Cardiac septum (tissue), 1 donor: ENCODE results near the gene MROH7. TPM values are rescaled to one million over a fixed set of nuclear protein-coding genes. Genes with fewer than 3 reads are reported as not detected.

Source experiments
- DNase-seq: peaks from one replicate; pipeline ENCODE4 v3.0.0-alpha.2; 2020; ENCODE audit warnings: low spot score
- intact Hi-C: fragments of 100-400 bp; cut with DNase I; formaldehyde crosslinking; loops from one replicate; pipeline ENCODE4 v1.14.0; 2022
- total RNA-seq: library from RNA; stranded (reverse); fragmentation: NEBNext Ultra II Directional; extraction: Animal tissue kit (Norgen Biotek cat#: 25700); gene quantifications from one replicate; pipeline ENCODE4 v1.2.1, GENCODE V29; 2021
- donor health status: DM: no; HTN: no; CAD: no.

MROH7 gene
- total RNA-seq, 1 donor from 2014 or later = 14.3 TPM

DNA sequence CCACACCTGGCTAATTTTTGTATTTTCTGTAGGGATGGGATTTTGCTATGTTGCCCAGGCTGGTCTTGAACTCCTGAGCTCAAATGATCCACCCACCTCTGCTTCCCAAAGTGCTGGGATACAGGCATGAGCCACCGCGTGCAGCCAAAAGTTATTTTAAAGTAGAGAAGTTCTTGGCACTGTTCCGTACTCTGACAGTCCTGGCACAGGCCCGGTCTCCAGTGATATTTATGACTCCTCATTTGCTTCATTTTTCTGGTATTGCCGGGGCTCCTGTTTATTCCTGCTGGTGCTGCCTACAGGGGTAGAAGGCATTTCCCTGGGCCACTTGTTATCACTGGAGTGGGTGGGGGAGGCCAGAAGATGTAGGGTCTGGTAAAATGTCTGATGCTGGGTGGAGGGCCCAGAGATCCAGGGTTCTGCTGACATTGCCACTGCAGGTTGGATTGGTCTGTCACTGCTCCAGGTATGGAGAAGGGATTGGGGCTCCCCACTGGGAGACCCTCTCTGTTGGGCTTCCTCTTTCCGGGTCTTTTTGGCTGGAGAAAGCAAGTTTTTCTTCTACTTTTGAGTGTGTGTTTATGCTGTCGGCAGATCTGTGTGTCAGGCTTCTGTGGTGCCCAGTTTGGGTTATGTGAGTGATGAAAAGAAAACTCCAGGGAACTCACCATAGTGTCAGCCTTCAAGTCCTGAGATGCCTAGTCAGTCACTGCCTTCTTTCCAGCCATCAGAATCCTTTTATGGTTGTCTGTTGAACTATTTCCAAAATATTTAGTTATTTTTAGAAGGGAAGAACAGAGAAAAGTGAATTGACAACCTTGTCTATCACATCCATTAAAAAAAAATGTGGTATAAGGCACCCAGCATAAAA, 4.5 kb downstream of the MROH7 start:
- DNase-seq = no peak
- intact Hi-C loops = loop anchor here (2.0 kb wide), 1 partner anchor 99 kb away; no protein-coding TSS in a partner anchor

DNA sequence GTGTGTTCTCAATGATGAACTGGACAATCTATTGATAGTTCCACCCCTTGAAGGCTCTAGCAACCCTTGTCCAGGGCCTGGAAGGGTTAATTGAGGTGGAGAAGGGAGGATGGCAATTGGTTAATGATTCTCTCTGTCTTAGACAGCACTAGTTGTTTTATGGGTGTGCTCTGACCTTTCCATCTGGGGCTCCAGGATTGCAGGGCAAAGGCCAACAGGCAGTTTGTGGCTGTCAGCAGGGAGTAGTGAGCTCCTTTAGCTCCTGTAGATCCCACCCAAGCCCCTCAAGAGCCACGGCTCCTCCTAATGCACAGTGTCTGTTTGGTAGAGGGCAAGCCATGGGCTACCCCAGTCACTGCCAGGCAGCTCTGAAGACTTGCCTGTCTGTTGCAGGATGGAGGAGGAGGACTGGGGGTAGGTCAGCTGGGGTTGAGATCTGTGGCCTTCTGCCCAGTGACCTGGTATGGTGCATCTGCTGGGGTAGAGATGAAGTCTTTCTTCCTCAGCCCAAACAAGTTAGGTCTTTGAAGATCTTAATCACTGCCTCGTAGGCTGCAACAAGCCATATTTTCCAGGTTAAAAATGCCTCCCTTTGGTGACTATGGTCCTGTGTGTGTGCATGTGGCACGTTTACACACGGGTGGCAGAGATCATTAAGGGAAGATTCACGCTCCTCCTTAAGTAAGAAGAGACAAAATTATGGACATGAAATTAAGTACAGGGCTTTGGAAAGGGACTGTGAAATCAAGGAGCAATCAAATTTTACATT, 7.7 kb downstream of the MROH7 start:
- no peak for DNase-seq
- intact Hi-C loops = no loop called here

- intact Hi-C loops = no loop called here
Measured at GRCh38 chr1:54649921-54650320, 8.3 kb downstream of the MROH7 start.

GRCh38 chr1:54650417-54650816, 8.8 kb downstream of the MROH7 start:
- DNase-seq = no peak

More at GRCh38 chr1:54649921-54650320, 8.3 kb downstream of the MROH7 start:
- DNase-seq = no peak

GRCh38 chr1:54651608-54652007, 10.0 kb downstream of the MROH7 start:
- intact Hi-C loops = no loop called here
- no peak for DNase-seq

More at GRCh38 chr1:54650417-54650816, 8.8 kb downstream of the MROH7 start:
- intact Hi-C loops = no loop called here

GRCh38 chr1:54652168-54652567, 10.6 kb downstream of the MROH7 start:
- no peak for DNase-seq

GRCh38 chr1:54653036-54653435, 11.4 kb downstream of the MROH7 start:
- no peak for DNase-seq
- intact Hi-C loops = no loop called here

More at GRCh38 chr1:54652168-54652567, 10.6 kb downstream of the MROH7 start:
- intact Hi-C loops = no loop called here

DNA sequence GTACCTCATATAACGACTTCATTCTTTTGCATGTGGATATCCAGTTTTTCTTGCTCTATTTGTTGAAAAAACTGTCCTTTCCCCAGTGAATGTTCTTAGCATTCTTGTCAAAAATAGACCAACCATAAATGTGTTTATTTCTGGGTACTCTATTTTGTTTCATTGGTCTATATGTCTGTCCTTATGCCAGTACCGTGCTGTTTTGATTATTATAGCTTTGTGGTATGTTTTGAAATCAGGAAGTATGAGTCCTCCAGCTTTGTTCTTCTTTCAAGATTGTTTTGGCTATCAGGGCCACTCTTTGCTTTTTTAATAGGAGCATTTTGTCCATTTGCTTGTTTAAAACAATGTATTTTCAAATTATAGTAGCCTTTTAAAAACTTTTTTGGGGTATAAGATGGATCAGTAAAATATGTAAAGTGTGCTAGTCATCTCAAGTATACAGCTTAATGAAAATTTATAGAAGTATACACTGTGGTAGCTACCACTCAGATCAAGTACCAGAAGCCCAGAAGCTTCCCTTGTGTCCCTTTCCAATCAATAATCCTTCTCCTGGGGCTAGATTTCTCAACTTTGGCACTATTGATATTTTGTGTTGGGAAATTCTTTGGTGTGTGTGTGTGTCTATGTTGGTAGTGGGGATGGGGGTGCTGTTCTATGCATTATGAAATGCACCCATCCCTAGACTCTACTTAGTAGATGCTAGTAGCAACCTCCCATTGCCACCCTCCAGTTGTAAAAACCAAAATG, 16.8 kb downstream of the MROH7 start:
- intact Hi-C loops = no loop called here

DNA sequence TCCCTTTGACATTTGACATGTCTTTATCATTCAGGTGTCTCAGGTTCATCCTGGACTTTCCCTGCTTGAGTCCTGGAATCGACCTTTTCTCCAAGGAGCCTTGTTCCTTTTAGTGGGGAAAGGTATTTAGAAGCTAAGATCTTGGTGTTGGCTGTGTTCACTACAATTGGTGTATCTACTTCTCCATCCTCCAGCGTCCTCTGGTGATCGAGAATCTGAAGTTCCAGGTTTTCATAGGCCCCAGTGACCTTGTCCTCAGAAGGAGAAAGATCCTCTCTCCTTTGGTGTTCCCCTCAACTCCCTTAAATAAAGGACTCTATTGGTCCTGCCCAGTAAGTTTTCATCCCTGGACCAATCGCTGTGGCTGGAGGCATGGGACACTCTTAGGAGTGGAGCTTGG, 22.1 kb downstream of the MROH7 start:
- DNase-seq = no peak
- intact Hi-C loops = no loop called here

More for the DNA sequence above, 16.8 kb downstream of the MROH7 start:
- DNase-seq = no peak

DNA sequence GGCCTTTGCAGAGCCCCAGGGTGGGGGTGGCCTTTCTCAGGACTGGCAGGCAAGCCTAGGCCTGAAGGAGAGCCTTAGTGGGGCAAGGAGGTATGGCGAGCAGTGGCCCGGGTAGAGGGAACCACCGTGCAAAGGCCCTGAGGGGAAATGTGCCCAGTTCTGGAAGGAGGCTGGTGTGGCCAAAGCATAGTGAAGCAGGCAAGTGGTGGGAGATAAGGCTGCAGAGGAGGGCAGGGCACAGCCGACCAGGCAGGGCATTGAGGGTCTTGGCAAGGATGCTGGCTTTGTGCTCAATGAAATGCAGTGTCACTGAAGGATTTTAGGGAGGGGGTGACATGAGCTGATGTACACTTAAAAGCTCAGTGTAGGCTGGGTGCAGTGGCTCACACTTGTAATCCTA, 22.8 kb downstream of the MROH7 start:
- intact Hi-C loops = no loop called here
- DNase-seq = no peak

- intact Hi-C loops = no loop called here
- no peak for DNase-seq
Measured at GRCh38 chr1:54665852-54666251, 24.3 kb downstream of the MROH7 start.

- intact Hi-C loops = no loop called here
- no peak for DNase-seq
Measured at GRCh38 chr1:54666333-54666732, 24.7 kb downstream of the MROH7 start.

- DNase-seq = no peak
- intact Hi-C loops = no loop called here
Measured at GRCh38 chr1:54667797-54668196, 26.2 kb downstream of the MROH7 start.

GRCh38 chr1:54668567-54668966, 27.0 kb downstream of the MROH7 start:
- intact Hi-C loops = no loop called here

GRCh38 chr1:54671985-54672608, 30.5 kb downstream of the MROH7 start:
- intact Hi-C loops = no loop called here

More at GRCh38 chr1:54668567-54668966, 27.0 kb downstream of the MROH7 start:
- no peak for DNase-seq

GRCh38 chr1:54678776-54679643, 37.4 kb downstream of the MROH7 start:
- intact Hi-C loops = no loop called here
- DNase-seq = no peak

More at GRCh38 chr1:54671985-54672608, 30.5 kb downstream of the MROH7 start:
- no peak for DNase-seq

DNA sequence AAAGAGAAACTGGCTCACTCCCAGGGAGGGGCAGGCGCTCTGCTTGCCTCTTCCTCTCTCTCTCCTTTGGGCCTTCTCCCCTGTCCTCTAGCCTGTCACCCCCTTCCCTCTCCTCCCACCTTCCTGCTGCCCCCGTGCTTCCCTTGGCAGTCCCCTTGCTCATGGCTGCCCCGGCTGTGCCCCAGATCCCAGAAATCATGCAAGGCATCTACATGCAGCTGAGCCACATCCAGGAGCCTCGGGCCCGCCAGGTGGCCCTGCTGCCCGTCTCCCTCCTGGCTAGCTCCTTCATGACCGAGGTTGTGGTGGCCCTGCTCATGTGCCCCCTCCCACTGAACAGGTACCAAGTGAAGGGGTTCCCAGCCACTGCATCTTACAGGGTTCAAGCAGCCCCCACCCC, 38.1 kb downstream of the MROH7 start:
- DNase-seq = no peak
- intact Hi-C loops = no loop called here

DNA sequence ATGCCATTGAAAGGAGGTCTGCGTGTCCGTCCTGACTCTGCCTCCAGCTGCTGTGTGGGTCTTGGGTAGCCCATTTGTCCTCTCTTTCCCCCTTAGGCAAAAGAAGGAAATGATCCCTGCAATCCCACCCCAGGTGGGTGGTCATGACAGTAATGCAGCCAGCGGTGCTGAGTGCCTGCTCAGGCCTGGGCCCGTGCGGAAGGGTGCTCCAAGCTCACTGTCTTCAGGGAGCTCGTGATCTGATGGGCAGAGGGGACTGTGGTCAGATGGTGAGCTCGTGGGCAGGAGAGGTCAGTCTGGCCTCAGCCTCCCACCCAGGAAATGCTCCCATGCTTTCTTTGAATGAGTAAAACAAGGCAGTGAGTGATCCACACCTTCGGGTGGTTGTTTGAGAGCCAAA, 38.8 kb downstream of the MROH7 start:
- intact Hi-C loops = no loop called here
- DNase-seq = no peak
